GM21390 (cell line): ENCODE results near the gene WWP2.
"Not testable (repeated sequence)": the region's sequence is repeated elsewhere in the genome, so short reads cannot be mapped to it uniquely, and the experiment has no call there.

Experiments
- ATAC-seq: cut with Tn5 transposase; IDR thresholded peaks from one replicate; pipeline ENCODE4 v1.9.1; 2021; ENCODE audit not compliant: unreplicated experiment

The WWP2 gene

DNA sequence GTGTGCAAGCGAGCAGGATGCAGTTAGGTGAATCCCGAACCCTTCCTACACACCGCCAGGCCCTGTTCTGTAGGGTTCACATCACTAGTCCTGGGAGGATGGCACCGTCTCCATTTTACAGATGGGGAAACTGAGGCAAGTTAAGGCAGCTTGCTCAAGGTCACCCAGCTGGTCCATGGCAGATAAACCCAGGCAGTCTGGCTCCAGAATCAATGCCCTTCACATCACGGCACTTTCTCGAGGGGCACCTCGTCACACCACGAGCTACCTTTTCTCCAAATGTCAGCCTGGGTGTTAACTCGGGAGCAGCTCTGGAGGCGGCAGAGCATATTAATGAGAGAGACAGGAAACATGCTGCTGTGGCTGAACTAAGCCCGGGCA, 16.9 kb upstream of the WWP2 start:
- no peak for ATAC-seq

DNA sequence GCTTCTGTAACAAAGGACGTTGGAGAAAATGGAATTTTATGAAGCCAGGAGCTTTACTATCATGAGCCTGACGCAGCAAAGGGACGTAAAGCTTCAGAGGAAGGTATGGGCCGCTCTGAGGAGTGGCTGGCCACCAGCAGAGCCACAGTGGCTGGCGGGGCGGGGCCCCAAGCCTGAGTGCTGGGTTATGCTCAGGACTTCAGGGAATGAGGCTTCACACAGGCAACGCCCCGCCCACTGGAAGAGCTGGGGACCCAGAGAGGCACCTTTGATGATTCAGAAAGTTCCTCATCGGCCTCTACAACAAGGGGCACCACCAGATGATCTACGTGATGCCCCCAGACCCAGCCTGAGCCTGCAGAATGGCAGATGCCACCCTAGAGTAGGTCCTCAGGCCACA, 16.2 kb upstream of the WWP2 start:
- no peak for ATAC-seq

DNA sequence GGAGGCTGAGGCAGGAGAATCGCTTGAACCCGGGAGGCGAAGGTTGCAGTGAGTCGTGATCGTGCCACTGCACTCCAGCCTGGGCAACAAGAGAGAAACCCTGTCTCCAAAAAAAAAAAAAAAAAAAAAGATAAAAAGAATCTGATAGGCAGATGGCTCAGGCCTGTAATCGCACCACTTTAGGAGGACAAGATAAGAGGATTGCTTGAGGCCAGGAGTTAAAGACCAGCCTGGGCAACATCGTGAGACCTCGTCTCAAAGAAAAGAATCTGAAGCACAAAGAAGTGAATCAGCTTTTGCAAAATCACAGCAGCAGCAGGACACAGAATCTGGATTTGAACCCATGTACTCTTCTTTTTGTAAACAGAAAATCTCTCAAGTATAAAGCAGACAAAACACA, 15.0 kb upstream of the WWP2 start:
- ATAC-seq: no peak

DNA sequence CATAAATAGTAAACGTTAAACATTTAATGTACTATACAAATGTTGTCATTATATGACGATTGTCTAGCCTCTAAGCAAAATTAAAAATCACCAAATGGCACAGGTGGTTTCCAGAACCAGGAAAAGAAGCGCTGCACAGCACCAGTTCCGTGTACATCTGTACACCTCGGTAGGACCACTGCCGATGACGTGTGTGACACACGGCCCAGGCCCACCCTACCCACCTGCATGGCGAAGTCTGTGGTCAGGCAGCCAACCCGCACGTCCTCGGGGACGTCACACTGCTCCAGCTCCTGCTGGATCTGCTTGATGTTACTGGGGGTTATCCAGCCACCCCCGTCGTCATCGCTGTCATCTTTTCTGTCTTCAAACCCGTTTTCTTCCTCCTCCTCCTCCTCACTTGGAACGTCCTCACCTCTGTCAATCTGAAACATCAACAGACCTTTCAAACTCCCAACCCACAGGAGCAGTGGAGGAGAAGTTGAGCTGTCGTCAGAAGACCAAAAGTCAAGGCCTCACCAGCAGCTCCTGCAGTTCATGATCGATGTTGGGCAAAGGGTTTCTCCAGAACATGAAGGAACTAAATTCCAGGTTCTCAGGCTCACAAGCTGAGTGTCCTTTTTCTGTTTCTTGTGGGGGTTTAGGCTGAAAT, 13.3 kb upstream of the WWP2 start:
- no peak for ATAC-seq

DNA sequence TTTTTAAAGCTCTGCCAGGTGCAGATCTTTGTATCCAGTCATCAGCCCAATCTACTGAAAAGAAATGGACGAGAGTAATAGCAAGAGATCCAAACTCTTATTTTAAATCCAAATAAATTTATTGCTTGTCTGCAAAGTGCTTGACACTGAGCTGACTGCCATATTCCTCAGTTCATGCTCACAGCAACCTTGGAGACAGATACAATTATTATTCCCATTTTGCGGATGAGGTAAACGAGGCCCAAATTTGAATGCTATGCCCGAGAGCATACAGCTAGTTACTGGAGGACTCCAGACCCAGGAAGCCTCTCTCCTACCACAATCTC, 8.0 kb upstream of the WWP2 start:
- no peak for ATAC-seq

DNA sequence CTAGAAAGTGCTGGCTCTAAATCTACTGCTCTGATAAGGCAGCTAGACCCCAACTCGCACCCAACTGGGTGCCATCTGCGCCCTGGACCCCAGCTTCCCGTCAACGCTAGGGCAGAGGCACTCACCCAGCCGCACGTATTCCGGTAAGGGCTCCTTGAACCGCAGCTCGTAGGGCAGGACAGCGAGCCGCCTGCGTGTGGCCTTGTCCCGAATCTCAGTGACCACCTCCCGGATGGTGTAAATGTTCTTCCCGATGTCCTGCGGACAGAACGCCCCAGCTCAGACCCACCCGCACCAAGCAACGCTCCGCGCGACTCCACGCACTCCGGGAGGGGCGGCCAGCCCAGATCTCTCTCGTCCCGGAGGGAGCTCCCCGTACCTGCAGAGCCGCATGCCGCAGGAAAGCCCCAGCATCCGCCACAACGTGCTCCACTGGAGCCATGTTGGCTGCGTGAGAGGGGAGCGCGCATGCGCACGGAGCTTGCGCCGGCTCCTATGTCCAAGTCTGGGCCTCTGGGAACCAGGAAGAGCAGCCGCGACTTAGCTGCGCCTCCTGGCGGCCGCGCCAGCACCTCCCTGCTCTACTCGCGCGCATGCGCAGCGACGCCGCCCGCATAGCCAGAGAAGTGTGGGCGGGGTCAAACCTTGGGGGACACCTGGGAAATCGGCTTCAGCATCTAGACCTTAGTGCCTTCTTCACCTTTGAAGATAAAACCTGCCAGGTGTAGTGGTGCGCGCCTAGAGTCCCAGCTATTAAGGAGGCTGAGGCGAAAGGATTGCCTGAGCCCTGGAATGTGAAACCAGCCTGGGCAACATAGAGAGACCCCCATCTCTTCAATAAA, 7.4 kb upstream of the WWP2 start, which contains the start of gene NOB1:
Gene NOB1 (minus strand): TSS at position 458 of the 842 bp plus-strand sequence. CDS start 16 bp downstream, at position 442.
- ATAC-seq: peak; percentile 90

DNA sequence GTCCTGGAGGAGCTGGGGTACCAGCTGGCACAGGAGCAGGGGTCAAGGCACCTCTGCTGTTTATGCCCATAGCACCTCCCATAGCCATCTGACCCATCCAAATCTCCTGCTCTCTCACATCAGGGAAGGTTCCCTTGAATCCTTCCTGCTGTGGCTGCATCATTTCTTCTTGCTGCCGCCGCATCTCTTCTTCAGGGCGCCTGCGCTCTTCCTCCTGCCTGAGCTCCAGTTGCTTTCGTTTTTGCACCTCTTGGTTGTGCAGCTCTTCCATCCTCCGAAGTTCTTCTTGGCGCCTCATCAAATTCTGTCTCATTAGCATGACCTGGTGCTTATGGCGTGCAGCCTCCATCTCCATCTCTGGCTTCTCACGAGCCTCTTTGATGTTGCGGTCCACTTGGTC, 5.4 kb upstream of the WWP2 start:
- no peak for ATAC-seq

DNA sequence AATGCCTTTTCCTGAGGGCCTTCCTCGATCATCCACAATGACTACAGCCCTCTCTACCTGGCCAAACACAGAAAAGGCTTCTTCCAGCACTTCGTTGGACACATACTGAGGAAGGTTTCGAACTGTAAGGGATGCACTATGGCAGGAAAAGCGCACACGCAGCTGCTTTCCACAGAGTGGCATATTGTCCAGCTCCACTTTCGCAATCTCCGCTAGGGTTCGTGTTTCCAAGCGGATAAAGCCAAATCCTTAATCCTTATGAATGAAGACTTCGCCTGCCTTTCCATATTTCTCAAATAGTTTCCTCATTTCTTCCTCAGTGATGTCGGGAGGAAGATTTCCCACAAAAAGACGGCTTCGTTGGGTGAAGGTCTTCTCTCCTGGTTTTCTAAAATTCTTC, 4.8 kb upstream of the WWP2 start:
- not testable (repeated sequence) for ATAC-seq

DNA sequence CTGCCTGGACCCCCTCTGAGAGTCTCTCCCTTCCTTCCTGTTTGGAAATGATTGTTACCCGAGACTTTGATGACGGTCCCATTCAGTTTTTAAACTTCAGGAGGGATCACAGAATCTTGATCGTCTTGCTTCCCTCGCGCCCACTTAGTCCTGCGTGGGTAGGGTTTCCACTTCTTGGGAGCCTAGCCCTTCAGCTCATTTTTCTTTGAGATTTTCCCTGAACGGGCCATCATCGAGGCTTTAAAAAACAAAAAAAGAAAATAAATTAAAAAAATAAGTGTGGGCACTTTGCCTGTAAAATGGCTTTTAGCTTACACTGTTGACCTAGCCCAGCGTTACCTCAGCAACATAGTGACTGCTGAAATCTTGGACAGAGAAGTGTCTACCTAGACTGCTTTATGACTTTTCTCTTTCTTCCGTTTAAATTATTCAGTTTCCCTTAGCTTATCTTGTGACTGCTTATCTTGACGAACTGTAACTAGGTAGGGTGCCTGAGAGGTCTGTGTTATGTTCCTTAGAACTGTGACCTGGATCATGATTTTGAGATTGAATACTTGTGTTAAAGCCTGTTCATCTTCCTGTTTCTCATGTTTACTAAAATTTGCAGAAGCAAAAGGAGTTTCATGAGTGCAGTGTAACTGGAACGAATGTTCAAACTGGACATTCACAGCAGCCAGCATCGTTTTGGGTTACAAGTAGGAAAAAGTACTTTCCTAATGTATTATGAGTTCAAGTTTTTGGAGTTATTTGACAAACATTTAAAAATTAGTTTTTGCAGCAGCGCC, 874 bp downstream of the WWP2 start:
- ATAC-seq: peak; percentile 4

DNA sequence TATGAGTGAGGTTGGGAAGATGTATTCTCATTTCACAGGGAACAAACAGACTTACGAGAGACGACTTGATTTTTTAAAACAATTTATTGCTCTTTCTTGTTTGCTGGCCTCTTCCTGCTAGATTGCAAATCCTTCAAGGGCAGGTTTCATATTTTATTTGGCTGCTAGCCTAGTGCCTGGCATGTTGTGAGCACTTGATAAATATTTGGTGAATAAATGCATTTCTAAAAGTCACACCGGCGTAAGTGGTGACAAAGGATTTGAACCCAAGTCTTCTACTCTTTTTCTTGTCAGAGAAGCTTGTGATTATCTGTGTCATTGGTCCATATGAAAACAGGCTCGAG, 1.4 kb downstream of the WWP2 start:
- no peak for ATAC-seq

DNA sequence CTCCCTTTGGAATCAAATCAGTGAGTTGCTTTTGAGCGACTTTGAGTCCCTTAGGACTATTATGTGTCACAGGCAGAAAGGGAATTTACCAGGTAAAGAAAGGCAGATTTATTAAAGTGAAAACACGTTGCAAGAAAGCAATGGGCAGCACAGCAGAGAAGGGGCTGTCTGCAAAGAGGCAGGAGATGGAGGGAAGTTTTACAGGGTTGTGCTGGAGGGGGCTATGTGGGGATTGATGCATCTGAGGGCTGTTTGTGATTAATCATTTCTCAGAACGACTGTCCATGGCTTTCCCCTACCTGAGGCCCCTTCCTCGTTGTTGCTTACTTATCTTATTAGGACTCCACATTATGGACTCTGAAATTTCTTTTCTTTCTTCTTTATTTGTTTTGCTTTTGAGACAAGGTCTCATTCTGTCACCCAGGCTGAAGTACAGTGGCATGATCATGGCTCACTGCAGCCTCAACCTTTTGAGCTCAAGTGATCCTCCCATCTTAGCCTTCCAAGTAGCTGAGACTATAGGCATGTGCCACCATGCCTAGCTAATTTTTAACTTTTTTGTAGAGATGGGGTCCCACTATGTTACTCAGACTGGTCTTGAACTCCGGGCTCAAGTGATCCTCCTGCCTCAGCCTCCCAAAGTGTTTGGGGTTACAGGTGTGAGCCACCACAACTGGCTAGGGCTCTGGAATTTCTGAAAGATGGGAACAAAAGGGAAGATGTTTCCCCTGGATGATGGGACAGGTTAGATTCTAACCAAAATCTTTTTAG, 5.5 kb downstream of the WWP2 start:
- ATAC-seq: no peak

DNA sequence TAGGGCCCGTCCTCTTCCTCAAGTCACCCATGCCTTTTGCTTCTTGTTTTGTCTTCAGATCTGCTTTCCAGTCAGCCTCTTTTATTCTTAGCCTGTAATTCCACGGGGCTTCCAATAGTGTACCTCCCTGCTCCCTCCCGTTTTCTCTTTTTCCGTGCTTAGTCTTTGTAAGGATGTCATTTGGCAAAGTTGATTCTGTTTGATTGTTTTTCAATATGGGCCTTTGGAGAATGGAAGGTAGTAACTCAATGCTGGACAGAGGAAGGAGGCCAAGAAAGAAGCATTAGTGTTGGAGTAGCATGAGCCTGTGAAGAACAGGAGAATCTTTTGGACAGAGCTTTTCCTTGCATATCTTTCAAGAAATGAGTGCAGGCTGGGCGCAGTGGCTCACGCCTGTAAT, 6.5 kb downstream of the WWP2 start:
- no peak for ATAC-seq

DNA sequence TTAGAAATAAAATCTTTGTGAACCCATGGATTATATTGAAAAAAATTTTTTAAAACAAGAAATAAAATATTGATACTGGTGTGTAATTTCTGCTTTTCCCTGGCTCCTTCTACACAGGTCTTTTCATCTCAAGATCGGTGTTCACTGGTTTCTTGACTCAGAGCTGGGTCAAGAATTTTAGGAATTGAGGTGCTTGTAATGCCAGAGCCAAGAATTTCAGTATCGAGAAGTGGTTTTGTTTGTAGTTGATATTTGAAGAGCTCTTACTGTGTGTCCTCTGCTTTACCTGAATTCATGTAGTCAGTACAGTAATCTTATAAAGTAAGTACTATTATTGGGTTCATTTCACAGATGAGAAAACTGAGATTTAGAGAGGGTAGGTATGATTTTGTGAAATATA, 7.3 kb downstream of the WWP2 start:
- ATAC-seq: no peak

DNA sequence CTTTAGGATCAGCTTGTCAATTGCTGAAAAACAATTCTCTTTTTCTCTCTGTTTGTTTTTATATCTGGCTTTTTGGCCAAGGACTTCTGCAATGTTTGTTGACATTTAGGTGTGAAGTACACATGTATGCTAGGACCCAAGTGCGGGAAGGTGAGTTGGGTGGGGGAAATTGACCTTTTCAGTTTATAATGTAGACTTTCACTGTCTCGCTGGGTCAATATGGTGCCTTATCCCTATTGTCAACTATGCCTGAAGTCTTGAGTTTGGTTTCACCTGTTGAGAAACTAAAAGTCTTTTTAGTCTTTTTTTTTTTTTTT, 9.5 kb downstream of the WWP2 start:
- no peak for ATAC-seq

DNA sequence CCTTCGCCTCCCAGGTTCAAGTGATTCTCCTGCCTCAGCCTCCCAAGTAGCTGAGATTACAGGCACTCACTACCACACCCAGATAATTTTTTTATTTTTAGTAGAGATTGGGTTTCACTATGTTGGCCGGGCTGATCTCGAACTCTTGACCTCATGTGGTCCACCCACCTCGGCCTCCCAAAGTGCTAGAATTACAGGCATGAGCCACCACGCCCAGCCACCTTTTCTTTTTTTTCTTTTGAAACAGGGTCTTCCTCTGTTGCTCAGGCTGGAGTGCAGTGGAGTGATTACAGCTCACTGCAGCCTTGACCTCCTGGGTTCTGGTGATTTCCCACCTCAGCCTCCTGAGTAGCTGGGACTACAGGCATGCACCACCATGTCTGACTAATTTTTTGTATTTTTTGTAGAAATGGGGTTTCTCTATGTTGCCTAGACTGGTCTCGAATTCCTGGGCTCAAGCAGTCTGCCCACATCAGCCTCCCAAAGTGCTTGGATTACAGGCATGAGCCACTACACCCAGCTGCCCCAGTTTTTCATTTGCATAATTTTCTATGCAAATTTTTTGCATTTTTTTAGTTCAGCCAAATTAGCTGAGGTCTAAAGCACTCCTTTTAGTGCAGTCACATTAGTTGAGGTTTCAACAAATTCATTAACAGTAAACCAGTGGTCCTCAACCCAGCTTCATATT, 11.3 kb downstream of the WWP2 start:
- peak; percentile 58 for ATAC-seq

DNA sequence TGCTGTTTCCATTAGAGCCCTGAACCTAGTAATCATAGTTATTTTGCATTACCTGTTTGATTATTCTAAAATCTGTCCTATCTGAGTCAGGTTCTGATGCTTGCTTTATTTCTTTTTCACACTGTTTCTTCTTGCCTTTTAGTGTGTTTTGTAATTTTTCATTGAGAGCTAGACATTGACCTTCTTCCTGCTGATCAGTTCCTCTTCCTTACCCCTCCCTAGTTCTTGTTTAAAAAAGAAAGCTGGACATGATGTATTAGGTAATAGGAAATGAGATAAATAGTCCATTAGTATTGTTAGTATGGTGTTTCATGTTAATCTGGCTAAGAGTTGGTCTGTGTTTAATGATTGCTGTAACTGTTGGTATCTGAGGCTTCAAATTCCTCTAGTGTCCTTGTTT, 13.4 kb downstream of the WWP2 start:
- ATAC-seq: no peak

DNA sequence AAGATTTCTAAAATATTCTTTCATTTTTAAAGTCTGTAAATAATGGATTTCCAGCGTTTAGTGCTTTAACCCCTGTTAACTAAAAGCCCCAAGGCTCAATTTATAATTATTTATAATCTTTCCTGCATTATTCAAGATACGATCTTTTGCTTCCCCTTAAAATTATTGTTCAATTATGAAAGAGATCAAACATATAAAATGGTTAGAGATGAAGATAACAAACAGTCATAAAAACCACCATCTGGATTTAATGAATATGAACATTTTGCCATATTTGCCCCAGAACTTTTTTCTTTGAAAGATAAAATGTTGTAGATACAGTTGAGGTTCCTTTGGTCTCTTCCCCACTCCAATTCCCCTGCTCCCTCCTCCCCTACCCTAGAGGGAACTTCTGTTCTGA, 17.6 kb downstream of the WWP2 start:
- no peak for ATAC-seq

DNA sequence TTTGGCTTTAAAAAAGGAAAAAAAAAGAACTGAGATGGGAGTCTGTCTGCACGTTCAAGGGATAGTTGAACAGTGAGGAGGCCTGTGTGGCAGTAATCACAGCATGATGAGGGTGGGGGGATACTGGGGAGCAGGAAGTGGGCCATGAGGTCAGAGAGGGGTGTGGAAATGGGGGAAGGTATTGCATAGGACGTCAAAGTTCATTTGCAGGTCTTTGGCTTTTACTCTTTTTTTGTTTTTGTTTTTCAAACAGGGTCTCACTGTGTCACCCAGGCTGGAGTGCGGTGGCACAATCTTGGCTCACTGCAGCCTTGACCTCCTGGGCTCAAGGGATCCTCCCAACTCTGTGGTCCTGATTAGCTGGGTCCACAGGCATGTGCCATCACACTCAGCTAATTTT, 19.0 kb downstream of the WWP2 start:
- ATAC-seq: no peak

DNA sequence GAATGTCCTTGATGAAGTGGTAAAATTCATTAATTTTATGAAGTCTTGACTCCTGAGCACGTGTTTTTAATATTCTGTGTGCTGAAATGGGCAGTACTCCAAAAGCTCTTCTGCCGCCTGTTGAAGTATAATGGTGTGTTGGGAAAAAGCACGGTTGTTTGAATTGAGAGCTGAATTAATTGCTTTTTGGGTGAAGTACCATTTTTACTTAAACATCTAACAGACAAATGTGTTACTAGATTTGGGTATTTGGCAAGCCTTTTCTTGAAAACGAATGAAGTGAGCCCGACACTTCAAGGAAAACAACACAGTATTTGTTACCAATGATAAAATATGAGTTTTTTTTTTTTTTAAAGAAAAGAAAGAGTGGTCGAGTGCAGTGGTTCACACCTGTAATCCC, 22.5 kb downstream of the WWP2 start:
- no peak for ATAC-seq

DNA sequence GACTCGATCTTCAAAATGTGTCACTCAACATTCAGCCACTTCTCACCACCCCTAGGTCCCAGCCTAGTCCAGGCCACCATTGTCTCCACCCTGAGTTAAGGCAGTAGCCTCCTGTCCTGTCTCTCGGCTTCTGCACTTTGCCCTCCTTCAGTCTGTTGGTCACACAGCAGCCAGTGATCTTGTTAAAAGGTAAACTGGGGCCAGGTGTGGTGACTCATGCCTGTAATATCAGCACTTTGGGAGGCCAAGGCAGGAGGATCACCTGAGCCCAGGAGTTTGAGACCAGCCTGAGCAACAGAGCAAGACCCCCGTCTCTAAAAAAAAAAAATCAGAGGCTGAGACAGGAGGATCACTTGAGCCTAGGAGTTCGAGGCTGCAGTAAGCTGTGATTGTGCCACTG, 25.8 kb downstream of the WWP2 start:
- no peak for ATAC-seq

DNA sequence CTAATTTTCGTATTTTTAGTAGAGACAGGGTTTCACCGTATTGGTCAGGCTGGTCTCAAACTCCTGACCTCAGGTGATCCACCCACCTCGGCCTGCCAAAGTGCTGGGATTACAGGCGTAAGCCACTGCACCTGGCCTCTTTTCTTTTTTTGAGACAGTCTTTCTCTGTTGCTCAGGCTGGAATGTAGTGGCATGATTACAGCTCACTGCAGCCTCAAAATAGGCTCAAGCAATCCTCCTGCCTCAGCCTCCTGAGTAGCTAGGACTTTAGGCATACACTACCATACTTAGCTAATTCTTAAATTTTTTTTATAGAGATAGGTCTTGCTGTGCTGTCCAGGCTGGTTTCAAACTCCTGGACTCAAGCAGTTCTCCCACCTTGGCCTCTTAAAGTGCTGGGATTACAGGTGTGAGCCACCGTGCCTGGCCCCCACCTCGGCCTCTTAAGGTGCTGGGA, 29.3 kb downstream of the WWP2 start:
- not testable (repeated sequence) for ATAC-seq
